Suprapubic skin (tissue), 4 donors: ENCODE data around the gene SLC38A10.
A peak's percentile ranks its signal among the peaks of the same experiment; 100 is the strongest.

Experiments
- EP300 ChIP-seq: sonication (generic); formaldehyde crosslinking; IDR thresholded peaks from one replicate; pipeline ENCODE4 v1.6.1; 2017; ENCODE audit warnings: antibody characterized with exemption
- POLR2A ChIP-seq, 2 donors: fragments of 450-650 bp; IDR thresholded peaks; one replicate each; pipeline ENCODE4 v1.6.1; 2017; ENCODE audit warnings: antibody characterized with exemption in 2 of 2, mild to moderate bottlenecking in 2 of 2, moderate library complexity in 2 of 2
- POLR2AphosphoS5 ChIP-seq, 3 donors: sonication (generic); formaldehyde crosslinking; IDR thresholded peaks; one replicate each; pipeline ENCODE4 v1.6.1; 2017; ENCODE audit warnings: antibody characterized with exemption in 3 of 3
- TF ChIP-seq, protein P1 (sequence below), 2 donors: fragments of 200-600 bp in 1 of 2; fragments of 450-650 bp in 1 of 2; sonication (generic) in 1 of 2; IDR thresholded peaks; one replicate each; pipeline ENCODE4 v1.5.1; 2016 to 2019; ENCODE audit warnings: antibody characterized with exemption in 2 of 2, mild to moderate bottlenecking in 1 of 2, moderate library complexity in 1 of 2

DNA sequence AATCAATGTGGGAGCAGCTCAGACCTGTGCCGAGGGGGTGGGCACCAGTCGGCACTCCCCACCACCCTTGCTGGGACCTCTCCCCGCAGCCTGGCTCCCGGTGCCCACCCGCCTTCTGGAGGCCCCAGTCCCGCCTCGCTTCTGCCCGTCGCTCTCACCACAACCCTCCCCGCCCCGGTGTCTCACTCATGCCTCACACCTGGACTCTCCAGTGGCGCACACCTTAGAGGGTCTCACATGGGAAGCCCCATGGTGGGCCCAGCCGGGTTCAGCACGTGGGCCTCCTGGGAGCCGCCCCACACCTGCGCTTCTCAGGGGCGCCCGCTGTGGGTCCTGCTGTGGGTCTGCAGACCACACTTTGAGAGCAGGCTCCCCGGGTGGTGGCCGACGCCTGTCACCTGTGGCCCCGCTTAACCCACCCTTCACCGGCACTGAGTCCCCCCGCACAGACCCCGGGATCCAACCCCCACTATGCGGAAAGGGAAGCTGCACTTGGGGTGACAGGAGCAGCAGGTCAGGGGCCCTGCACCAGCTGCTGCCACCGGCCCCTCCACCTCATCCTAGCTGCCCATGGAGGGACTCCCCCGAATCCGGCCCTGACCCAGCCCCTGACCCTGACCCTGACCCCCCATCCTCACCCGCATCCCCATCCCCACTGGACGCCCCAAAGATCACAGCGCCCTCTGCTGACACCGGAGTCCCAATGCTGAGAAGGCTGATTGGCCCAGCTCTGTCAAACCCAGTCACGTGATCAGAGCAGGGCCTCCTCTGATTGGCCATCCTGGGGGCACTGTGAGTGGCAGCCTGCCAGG lies 27.4 kb upstream of the SLC38A10 start:
- TF ChIP-seq POLR2AphosphoS5 (IDR thresholded peaks at IDR 0.05) (no peak), EP300 (no peak), POLR2A (IDR thresholded peaks at IDR 0.05) (no peak)
- TF ChIP-seq, protein P1, sequence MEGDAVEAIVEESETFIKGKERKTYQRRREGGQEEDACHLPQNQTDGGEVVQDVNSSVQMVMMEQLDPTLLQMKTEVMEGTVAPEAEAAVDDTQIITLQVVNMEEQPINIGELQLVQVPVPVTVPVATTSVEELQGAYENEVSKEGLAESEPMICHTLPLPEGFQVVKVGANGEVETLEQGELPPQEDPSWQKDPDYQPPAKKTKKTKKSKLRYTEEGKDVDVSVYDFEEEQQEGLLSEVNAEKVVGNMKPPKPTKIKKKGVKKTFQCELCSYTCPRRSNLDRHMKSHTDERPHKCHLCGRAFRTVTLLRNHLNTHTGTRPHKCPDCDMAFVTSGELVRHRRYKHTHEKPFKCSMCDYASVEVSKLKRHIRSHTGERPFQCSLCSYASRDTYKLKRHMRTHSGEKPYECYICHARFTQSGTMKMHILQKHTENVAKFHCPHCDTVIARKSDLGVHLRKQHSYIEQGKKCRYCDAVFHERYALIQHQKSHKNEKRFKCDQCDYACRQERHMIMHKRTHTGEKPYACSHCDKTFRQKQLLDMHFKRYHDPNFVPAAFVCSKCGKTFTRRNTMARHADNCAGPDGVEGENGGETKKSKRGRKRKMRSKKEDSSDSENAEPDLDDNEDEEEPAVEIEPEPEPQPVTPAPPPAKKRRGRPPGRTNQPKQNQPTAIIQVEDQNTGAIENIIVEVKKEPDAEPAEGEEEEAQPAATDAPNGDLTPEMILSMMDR (IDR thresholded peaks at IDR 0.05), result peak in 1 of 2 donors; percentile 50
